Left forelimb (tissue), 1 donor: ENCODE measurements around the gene KNL1.
"Not testable (repeated sequence)": the region's sequence is repeated elsewhere in the genome, so short reads cannot be mapped to it uniquely, and the experiment has no call there.

Experiments used
- DNase-seq: peaks from one replicate; pipeline ENCODE4 v3.0.0-alpha.2; 2018; ENCODE audit warnings: low spot score

KNL1 gene

DNA sequence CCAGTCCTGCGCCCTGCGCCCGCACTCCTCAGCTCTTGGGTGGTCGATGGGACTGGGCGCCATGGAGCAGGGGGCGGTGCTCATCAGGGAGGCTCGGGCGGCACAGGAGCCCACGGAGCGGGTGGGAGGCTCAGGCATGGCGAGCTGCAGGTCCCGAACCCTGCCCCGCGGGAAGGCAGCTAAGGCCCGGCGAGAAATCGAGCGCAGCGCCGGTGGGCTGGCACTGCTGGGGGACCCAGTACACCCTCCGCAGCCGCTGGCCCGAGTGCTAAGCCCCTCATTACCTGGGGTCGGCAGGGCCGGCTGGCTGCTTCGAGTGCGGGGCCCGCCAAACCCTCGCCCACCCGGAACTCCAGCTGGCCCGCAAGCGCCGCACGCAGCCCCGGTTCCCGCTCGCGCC is 82.9 kb downstream of the KNL1 start:
- not testable (repeated sequence) for DNase-seq

DNA sequence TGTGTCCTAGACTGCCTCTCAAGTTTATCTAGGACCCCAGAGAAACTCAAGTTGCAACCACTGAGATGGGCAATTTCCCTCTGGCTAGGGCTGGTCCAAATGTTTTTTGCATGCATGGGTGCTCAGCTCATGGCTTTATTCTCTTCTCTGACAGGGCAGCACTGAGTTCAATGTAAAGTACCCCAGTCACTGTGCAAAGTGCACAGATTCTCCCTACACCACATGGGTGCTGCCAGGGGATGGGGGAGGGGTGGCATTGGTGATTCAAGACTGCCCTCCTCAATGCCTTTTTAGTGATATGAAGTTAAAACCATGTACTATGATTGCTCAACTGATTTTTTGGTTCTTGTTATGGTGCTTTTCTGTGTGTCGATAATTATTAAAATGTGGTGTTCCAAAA is 86.1 kb downstream of the KNL1 start:
- DNase-seq: no peak

DNA sequence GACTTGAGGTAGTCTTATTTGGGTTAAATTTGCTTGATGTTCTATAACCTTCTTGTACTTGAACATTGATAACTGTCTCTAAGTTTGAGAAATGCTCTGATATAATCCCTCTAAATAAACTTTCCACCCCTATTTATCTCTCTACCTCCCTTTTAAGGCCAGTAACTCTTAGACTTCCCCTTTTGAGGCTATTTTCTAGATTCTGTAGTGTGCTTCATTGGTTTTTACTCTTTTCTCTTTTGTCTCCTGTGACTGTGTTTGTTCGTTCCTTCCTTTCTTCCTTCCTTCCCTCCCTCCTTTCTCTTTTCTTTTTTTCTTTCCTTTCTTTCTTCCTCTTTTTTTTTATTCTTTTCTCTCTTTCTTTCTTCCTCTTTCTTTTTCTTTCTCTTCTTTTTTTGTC is 86.9 kb downstream of the KNL1 start:
- not testable (repeated sequence) for DNase-seq

DNA sequence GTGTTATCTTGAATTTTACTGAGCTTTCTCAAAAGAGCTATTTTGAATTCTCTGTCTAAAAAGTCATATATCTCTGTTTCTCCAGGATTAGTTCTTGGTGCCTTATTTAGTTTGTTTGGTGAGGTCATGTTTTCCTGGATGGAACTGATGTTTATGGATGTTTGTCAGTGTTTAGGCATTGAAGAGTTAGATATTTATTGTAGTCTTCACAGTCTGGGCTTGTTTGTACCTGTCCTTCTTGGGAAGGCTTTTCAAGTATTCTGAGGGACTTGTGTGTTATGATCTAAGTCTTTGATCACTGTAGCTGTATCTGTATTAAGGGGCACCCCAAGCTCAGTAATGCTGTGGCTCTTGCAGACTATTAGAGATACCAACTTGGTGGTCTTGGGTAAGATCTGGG is 90.3 kb downstream of the KNL1 start:
- no peak for DNase-seq

DNA sequence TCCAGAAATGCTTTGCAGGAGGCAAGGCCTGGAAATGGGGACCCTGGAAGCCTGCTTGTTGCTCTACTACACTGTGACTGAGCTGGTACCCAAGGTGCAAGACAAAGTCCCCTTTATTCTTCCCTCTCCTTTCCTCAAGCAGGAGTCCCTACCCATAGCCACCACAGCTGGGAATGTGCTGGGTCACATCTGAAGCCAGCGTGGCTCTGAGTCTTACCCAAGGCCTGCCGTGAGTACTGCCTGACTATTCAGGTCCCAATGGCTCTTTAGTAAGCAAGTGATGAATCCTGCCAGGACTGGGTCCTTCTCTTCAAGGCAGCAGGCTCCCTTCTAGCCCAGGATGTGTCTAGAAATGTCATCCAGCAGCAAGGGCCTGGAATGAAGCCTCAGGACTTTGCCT is 91.3 kb downstream of the KNL1 start:
- DNase-seq: no peak

DNA sequence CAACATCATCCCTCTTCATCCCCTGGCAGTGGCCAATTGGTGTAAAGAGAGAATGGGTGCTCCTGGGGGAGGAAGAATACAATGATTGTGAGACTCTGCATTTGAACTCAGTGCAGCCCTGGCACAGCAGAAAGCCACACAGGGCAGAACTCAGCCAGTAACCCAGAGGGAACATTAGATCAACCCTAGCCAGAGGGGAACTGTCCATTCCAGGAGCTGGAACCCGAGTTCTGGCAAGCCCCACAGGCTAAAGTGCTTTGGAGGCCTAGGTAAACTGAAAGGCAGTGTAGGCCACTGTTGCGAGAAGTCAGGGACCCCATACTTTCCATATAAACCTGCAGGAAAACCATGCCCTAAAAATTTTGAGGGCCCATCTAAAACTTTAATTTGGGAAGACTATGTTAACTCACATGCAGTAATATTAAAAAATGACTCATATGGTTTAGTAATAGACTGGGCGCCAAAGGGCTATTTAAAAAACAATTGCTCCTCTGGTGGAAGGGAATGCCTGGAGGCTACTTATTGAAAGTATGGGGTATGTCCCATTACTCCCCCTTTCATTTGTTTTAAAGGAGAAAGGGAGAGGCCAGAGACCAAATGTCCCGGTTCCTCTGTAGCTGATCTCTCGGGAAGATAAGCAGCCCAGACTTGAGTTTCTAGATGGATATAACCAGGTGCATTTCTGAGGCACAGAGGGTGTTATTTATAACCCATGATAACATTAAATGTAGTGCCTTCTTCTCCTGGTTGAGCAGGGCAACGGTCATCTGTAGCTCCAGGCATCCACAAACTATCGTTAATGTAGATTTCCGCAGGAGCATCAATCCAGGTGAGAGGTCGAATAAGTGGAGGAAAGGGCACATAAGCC is 95.1 kb downstream of the KNL1 start:
- DNase-seq: no peak

DNA sequence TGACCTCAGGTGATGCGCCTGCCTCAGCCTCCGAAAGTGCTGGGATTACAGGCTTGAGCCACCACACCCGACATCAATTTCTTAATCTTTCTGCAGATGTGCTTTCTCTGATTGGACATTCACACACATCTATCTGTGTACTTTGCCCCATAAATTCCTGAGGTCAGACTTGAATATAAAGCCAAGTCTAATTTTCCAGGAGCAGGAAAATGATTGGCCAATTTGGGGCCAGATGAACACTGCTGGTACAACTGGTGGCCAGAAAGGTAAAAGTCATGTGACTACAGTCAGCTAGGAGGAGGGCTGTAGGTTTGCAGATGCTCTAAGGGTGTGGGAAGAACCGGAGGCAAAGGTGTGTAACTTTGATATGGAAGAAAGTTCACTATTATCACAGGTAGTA is 97.7 kb downstream of the KNL1 start:
- DNase-seq: no peak

DNA sequence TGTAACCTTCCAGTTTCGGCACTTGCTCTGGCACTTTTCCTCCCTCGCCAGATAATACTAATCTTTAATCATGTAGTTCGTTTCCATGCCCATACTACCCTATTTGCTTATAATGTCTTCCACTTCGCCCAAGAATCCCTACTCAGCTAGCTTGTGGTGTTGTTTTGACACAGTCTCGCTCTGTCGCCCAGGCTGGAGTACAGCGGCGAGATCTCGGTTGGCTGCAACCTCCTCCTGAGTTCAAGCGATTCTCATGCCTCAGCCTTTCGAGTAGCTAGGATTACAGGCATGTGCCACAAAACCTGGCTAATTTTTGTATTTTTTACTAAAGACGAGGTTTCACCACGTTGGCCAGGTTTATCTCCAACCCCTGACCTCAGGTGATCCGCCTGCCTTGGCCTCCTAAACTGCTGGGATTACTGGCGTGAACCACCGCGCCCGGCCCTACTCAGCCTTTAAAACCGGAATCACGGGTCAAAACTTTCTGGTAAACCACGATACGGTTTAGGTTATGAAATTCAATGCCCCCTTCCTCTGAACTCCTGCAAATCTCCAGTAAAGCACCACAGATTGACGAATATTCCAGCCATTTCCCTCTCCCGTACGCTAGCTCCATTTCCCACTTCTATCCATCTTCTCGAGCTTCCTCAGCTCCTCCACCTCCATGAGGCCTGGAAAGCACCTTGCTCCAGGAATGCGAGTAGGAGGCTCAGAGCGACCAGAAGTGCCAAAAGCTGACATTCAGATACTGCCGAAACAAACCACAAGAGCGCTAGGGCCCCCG is 100.0 kb downstream of the KNL1 start:
- no peak for DNase-seq

DNA sequence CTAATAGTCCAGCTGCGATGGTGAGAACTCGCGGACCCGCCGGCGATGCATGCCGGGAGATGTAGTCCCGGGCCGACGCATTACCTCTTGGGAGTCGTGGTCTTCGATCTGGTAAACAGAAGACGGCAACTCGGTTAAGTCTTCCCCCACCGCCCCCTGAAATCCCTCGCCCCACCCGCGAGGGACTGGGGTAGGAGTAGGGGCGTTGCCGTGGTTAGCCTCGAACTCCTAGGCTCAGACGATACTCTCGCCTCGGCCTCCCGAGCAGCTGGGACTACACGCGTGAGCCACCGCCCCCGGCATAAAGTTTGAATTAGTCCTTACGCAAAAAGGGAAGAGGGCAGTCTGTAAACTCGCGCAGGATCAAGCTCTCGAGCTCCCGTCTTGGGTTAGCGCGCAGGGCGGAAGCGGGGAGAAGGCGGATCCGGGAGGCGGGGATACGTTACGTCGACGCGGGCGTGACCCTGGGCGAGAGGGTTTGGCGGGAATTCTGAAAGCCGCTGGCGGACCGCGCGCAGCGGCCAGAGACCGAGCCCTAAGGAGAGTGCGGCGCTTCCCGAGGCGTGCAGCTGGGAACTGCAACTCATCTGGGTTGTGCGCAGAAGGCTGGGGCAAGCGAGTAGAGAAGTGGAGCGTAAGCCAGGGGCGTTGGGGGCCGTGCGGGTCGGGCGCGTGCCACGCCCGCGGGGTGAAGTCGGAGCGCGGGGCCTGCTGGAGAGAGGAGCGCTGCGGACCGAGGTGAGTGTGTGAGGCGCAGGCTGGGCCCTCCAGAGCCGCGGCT is 100.8 kb downstream of the KNL1 start, which contains the start of gene RAD51:
Gene RAD51 (plus strand): TSS at position 487 of the 781 bp plus-strand sequence. CDS start 3,585 bp downstream, outside the sequence.
- peak; percentile 97 for DNase-seq

DNA sequence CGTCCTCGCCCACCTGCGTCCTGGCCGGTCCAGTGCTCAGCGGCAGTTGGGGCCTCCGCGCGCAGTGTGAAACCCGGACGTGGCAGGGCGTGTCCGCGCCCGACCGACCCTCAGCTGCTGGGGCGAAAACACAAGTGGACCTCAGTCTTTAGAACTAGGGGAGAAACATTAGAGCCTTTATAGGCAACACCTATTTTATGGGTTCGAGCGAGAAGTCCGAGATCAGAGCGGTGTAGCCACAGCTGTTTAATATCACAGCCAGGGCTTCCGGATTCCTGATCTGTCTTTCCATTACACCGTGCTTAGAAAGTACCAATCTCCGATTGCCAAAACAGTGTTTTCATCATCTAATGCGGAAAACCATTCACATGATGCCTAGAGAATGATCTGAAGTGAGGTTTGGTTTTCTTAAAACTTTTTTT is 101.4 kb downstream of the KNL1 start:
- no peak for DNase-seq

DNA sequence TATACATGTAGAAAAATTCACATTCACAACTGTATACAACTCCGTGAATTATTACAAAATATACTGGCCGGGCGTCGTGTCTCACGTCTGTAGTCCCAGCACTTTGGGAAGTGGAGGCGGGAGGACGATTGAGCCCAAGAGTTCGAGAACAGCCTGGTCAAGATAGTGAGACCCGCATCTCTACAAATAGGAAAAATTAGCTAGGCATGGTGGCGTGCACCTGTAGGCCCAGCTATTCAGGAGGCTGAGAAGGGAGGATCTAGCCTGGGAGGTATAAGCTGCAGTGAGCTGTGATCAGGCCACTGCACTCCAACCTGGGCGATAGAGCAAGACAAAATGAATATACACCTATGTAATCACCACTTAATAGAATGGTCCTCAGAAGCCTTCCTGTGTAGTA is 102.2 kb downstream of the KNL1 start:
- DNase-seq: no peak

DNA sequence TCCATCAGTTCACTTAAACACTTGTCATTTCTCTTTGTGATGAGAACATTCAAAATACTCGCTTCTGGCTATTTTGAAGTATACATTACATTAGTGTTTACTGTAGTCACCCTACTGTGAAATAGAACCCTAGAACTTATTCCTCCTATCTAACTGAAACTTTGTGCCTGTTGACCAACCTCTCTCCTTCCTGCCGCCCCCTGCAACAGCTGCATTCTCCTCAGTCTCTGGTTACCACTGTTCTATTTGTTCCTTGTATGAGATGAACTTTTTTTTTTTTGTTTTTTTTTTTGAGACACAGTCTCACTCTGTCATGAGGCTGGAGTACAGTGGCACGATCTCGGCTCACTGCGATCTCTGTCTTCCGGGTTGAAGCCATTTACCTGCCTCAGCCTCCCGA is 103.9 kb downstream of the KNL1 start:
- DNase-seq: no peak

DNA sequence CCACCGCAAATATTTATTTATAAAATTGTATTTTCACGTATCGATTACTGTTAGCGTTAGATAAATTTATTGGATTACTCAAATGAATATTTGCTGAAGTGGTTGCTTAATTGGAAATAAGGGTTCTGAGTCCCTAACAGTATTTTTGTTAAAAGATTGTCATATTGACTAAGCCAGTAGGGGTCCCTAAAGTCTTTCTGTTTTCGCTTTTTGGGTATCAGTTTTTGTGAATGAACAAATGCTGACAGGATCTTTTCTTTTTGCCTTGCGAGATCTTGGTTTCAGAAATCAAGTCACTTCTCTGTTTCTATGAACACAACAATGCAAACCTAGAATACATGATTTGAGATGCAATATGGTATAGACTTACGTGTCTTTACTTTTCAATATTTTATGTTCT is 108.0 kb downstream of the KNL1 start:
- DNase-seq: no peak

DNA sequence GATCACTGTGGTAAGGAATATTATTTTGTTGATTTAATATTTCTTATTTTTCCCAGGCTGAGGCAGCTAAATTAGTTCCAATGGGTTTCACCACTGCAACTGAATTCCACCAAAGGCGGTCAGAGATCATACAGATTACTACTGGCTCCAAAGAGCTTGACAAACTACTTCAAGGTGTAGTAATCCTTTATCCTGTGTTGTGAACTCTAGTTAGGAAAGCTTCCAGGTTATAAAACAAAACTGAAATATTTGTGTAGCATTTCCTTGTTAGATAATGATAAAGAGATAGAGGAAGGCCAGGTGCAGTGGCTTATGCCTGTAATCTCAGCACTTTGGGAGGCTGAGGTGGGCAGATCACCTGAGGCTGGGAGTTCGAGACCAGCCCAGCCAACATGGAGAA is 112.1 kb downstream of the KNL1 start:
- DNase-seq: no peak
